ENCODE results near the gene C2CD4A.
A peak's percentile ranks its signal among the peaks of the same experiment; 100 is the strongest.

Gene C2CD4A

DNA sequence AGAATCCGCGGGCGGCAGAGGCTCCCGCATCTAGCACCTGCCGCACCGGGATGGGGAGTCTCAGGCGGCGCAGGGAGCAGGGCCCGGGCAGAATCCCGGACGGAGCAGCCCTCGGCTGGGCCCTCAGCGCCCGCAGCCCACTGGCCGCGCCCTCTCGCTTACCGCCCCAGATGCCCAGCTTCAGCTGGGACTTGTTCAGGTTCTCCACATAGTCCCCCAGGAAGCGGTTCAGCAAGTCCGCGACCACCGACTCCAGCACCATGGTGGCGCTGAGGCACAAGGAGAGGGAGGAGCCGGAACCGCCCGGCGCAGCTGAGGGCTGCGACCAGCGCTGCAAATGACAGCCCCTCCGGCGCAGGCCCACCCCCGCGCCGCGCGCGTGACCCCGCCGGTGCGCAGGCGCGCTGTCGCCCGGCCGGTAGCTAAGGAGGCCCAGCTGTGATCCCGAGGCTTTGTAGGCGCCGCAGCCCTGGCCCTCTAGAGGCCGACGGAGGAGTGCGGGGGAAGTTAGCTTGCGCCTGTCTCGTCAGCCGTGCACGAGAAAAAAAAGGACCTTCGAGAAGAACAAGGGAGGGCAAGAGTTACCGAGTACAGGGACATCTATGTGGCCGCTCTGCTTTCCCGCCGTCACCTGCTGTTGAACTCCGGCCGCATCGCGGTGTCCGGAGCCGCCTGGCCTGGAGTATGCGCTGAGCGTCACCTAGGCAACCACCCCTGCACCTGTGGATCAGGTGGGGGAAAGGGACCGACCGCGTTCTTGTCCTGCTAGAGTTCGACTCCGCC lies 6.5 kb upstream of the C2CD4A start, which contains the start of gene VPS13C:
TSS of gene VPS13C (minus strand) at position 335 of the 783 bp plus-strand sequence. CDS start at position 262, 73 bp downstream.
- peak; percentile 96 for DNase-seq

DNA sequence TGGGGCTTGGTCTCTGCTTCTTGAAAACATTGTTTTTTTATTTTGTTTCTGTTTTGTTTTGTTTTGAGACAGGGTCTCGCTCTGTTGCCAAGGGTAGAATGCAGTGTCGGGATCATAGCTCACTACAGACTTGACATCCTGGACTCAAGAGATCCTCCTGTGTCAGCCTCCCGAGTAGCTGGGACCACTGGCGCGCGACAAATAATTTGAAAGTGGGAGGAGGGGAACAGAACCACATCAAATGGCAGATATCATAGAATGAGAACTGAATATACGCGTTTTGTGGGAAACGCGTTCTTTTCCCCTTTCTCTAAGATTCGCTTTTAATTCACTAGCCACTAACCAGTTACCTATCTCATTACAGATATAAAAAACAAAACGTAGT lies 5.9 kb upstream of the C2CD4A start:
- no peak for DNase-seq

DNA sequence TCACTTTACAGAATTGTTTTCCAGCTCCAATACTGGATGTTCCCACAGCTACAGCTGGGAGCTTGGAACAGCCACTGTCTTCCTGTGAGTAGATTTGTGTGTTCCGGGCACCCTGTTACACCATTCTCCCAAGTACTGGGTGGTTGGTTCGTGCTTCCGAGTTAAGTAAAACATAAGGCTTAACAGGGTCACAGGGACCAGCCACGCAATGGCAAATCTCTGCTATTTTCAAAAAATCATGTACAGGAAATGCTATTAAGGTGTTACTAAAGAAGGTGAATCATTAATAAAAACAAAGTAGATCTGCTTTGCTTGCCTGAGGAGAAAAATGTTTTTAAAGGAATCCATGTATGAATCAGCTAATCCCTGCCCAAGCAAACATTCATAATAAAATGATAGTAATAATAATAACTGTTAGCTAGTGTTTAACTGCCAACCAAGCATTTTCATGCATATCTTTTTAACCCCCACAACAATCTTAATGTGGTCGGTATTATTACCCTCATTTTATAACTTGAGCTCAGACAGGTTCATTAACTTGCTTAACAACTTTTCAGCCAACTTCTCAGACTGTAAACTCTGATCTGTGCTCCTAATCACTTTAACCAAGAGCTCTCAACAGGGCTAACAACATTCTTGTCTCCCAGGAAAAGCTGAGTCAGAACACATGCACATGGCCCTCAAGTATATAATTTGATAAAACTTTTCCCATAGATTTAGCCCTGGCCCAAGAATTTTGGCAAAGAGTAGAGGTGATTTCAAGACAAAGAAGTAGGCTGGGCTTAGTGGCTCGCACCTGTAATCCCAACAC lies 2.7 kb upstream of the C2CD4A start:
- DNase-seq: no peak

DNA sequence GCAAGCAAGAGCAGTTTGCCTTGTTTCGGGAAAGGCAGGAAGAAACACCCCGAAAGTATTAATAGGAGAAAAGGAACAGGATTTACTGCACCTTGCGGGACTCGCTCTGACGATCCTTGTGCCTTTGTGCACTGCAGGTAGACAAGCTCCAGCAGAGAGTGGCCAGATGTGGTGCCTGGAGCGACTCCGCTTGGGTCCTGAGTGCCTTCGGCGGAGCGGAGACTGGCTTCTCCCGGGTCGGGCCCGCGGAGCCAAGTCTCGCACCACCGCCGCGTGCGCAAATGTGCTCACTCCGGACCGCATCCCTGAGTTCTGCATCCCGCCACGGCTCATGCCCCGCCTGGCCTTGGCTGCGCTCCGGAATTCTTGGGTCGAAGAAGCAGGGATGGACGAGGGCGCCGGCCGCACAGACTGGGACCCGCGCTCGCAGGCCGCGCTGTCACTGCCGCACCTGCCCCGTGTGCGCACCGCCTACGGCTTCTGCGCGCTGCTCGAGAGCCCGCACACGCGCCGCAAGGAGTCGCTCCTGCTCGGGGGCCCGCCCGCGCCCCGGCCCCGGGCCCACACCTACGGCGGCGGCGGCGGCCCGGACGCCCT lies 769 bp downstream of the C2CD4A start:
- peak; percentile 24 for DNase-seq

DNA sequence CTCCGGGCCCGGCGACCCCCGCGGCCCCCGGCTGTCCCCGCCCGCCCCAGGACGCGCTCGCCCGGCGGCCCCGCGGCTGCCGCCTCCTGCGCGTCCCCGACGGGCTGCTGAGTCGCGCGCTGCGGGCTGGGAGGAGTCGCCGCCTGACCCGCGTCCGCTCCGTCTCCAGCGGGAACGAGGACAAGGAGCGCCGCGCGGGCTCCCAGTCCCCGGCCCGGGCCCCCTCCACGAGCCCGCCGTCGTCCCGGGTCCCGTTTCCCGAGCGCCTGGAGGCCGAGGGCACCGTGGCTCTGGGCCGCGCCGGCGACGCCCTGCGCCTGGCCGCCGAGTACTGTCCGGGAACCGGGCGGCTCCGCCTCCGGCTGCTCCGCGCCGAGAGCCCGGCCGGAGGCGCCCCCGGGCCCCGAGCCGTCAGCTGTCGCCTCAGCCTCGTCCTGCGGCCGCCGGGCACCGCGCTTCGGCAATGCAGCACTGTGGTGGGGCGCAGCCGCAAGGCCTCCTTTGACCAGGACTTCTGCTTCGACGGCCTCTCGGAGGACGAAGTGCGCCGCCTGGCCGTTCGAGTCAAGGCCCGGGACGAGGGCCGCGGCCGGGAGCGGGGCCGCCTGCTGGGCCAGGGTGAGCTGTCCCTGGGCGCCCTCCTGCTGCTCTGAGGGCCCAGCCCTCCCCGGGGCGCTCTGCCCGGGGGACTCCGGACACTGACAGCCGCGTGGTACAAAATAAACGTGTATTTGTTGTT lies 1.5 kb downstream of the C2CD4A start:
- peak; percentile 20 for DNase-seq

DNA sequence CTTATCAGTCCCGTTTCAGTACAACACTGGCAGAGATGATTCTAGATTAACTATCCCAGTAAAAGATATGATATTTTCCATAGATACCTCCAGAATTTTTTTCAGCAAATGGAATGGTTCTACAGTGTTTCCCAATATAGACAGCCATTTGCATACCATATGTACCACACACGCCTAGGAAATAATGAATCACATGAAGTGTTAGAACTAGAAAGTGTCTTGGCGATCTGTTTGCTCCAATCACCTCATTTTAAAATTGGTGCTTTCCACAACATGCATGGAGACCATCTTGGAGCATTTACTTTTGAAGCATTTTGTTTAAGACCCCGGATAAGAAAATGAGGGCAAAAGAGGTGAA lies 2.0 kb downstream of the C2CD4A start:
- peak; percentile 26 for DNase-seq

DNA sequence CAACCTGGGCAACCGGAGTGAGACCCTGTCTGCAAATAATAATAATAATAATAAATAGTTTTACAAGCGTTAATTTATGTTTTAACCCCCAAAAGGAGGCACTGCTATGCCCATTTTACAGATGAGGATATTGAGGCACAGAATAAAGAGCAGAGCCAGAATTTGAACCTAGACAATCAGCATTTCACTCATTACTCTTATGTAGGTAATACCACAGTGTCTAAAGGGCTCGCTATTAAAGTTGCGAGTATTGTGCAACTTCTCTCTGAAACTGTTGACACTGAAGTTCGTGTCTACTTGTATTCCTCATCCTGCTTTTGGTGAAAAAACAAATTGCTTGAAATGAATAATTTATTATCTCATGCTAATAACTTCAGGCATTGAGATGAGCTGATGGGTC lies 2.8 kb downstream of the C2CD4A start:
- DNase-seq: no peak

DNA sequence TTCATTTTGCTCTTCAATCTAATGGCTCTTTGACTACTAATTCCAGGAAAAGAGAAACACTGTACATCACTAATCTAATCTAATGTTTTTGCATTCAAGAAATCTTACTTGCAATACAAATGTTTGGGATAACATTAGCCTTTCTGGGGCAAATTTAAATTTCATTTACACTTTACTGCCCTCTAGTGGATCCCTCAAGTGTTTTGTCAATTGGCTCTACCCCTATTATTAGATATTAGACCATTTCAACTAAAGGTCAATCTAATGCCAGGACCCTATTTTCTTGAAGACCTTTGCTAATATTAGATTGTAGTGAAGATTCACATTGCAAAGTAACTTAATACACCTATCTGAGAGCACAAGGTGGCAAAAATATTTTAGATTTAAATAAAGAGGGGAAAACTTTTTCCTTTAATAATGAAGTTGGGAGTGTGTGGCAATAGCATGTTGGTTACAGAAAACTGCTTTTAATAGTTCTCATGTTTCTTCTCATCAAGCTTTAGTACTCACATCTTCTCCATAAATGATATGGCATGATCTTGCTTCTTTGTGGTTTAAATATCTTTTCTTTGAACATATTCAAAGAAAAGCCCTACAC lies 5.0 kb downstream of the C2CD4A start:
- peak; percentile 45 for DNase-seq

DNA sequence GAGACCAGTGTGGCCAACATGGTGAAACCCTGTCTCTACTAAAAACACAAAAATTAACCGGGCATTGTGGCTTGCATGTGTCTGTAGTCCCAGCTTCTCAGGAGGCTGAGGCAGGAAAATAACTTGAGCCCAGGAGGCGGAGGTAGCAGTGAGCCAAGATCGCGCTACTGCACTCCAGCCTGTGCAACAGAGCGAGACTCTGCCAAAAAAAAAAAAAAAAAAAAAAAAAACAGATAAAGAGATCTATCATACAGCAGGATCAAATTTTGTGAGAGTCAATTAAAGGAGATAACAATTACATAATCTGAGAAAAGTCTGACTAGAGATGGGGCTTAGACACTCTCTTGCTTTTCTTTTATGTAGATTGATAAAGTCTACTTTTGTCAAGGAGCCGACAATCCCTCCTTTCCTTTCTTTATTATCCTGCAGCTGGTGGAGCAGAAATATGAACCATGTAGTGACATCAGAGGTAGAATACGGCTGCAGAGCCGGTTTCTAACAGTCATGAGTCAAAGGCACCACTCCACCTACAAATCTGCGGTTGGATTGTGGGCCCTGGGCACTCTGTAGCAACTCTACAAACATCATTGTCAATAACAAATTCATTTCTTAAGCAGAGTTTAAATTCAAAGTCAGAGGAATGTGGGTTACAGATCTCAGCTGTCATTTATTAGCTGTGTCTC lies 9.0 kb downstream of the C2CD4A start:
- DNase-seq: no peak

DNA sequence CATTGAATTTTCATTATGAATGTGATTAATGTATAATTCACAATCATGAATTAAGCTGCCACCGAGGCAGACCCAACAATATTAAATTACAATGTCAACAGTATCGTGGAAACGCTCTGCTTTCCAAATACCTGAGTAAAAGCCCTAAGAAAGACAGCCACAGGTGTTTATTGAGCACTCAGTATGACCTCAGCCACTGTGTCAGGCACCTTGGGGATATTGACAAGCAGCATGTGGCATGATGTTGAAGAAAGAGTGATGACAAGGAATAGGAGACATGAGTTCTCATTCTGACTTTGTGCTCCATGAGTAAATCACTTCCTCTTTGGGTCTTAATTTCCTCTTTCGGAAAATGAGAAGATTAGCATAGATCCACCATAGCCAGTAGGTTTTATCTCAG lies 12.8 kb downstream of the C2CD4A start:
- DNase-seq: no peak

DNA sequence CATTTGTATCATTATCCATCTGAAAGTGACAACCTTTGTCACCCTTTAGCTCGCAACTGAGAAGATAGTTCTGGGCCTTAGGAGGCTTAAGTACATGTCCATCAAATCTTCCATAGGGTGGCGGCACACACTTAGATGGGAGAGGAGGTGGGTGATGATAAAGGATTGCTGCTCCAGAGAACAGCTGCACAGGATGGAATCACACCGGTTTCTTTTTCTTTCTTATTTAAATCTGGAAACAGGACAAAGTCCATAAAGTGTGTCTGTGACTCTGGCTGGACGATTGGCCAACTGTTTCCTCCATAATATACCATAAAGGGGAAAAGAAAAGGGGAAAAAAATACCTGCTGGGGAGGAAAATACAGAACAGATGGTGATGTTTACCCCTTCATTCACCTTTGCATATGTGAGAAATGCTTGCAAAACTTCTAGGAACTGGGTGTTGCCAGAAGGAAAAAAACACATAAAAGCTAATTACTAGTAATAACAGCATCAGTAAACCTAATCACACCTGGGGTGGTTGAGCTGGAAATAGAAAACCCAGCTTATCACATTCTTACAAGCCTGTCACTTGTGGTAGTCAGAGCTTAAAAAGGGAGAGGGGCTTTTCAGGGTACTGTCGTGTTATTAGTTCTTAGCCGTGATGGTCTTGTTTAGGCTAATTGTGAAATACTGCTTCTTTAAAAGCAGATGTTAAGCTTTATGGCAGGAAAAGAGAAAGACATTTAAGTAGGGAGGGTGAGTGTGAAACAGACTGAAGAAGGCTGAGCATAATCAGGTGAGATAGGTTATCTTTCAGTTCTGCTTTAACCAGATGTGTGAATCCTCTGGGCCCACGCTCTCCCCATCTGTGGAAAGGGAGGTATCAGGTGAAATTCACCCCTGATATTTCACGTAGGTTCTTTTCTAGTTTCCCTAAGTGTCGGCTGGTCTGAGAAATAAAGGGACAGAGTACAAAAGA lies 16.7 kb downstream of the C2CD4A start:
- no peak for DNase-seq

DNA sequence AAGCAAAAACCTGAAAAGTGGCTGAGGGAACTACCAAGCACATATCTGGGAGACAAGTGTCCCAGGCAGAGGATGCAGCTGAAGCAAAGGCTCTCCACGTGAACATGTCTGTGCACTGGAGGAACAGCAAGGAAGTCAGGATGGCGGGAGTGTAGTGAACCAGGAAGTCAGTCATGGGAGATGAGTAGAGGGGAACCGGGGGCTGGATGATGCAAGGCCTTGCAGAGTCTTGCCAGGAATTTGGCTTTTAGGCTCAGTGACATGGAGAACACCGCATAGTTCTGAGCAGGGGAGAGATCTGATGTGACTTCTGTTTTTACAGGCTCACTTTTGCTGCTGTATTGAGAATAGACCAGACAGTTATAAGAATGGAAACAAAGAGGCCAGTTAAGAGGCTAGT lies 19.0 kb downstream of the C2CD4A start:
- DNase-seq: no peak

DNA sequence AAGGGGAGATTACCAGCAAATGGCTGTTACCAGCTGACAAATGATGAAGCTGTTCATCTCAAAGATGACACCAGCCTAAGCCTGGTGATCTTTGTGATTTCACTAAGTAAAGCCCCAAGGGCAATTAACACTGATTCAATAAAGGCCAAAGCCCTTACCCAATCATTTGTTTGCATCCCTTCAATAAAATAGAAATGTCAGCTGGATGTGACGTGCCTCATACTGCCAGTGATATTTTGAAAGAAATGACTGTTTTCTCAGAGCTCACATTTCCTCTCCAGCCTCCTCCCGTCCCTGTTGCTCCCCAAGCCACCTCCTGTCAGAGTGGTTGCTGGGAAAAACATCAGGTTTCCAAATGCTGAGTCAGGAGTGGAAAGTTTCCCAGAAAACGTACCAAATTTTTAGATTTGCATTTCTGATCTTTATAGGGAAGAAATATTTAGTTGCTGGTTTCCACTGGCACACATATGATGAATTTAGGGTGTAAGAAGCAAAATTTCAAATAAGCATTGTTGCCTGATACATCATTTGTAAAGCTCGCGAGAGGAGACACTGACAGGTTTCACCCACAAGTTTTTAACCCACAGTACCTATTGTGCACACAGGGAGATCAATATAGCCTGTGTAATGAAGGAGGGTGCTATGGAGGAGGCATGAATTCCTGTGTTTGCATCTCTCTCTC lies 21.0 kb downstream of the C2CD4A start:
- peak; percentile 36 for DNase-seq

DNA sequence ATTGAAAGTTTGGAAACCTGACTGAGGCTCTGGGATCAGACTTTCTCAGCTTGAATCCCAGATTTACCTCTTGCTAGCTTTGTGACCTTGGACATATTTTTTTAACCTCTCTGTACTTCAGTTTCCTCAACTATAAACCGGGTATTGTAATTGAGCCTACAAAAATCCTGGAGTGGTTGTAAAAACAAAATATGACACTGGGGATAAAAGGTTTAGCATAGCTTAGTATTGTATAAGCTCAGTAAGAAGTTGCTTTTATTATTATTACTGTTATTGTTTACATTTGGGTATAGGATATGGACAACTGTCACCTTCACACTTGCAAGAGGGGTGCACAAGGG lies 21.5 kb downstream of the C2CD4A start:
- DNase-seq: no peak

DNA sequence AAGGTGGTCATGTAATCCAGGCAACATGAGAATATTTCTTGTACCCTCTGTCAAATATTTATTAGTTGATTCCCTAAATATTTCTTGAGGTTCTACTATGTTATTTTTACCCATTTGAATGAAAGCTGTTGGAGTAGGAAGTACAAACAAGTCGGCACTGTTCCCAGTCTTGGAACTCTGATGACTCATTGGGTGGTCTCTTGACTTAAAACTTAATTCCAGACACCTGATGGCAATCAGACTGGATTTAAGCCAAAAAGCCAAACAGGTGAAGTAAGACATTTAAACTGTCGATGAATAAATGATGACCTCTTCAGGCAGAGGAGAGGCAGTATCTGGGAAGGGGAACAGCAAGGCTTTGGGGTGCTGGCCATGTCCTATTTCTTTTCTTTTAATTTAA lies 22.8 kb downstream of the C2CD4A start:
- DNase-seq: no peak

DNA sequence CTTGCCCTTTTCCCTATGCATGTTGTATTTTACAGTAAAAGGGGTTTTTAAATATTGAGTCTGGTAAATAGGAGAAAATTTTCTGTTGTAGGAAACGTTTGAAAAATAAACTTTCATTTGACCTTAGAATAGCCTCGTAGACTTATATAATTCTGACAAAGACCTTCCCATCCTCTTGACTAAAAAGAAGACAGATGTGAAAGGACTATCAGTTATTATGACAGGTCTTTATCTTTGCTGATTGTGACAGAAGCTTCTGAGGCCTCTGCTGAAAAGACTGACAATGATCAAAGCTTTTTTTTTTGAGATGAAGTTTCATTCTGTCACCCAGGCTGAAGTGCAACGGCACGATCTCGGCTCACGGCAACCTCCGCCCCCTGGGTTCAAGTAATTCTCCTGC lies 24.2 kb downstream of the C2CD4A start:
- no peak for DNase-seq

DNA sequence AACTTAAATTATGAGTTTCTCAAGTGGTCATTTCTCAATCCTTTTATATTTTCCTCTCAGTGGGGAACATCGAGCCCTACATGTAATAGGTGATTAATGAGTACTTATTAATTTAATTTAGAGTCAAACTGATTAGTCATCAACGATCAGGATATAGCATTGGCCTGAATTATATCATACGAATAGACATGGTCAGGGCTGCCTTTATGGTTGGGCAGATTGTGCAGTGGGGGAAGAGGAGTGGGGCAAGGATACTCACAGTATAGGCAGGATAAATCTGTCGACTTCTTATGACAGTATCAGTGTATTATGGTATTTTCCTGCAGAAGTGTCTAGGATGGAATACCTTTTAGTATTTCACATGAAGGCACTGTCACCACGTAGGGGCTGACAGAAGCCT lies 27.0 kb downstream of the C2CD4A start:
- DNase-seq: no peak

DNA sequence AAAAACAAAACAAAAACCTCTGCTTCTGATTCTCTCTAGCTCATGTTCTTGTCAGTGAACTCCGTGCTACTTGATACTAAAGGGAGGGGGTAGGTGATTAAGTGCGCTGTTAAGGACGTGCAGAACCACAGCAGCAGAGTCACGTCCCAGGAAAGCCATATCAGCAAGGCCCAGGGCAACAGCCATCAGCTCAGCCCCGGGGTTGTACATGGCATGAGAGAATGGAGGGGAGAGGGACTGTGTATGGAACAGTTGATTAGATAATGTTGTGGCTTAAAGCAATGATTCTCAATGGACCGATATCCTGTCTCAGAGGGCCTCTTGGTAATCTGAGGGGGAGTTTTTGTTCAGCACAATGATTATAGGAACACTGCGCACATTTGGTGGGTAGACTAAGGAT lies 27.6 kb downstream of the C2CD4A start:
- no peak for DNase-seq

DNA sequence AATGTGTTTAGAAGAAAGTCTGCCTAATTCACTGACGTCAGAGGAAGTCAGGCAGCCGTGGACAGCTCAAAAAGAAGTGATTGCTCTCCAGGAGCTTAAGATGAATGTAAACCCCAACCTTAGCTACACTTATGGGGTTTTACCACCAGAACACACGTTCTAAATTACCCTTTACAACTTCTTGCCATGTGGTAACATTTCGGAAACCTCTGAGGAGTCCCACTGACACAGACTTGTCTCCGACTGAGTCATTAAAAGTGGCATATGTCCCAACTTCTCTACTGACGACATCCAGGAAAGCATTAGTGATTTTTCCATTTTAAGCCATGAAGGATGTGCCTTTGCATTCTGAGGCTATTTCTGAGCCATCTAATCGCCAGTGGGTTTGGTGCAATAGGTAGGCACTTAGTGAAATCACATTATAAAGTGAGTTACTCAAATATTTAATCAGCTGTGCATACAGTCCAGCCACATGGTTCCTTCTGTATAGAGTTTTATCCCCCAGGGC lies 32.4 kb downstream of the C2CD4A start:
- DNase-seq: no peak

DNA sequence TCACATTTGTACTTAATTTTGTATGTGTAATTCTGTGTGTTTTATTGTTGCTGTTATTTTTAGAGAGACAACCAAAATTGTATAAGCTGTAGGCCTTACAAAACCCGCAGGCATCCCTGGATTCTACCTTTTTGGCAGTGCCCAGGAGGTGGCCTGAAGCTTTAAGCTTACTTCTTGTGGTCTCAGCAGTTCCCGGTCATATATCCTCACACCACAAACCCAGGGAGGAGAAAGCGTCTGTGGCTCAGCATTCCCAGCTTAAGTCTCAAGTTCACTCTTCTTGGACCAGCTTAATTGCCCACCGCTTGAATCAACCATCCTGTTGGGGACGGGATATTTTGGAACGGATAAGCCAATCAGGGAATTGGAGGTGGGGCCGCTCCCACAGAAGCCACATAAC lies 36.7 kb downstream of the C2CD4A start:
- no peak for DNase-seq

All from activated CD4-positive, alpha-beta T cell treated with anti-CD3 and anti-CD28 coated beads, Interleukin-10, Interleukin-2, amounts not matched to agents 100 ng/mL and 50 ng/mL, durations not matched to agents 16 hours and 8 hours (primary cell).